Fibroblast of lung (primary cell): ENCODE data around the gene SENP6. TPM values are rescaled to one million over a fixed set of nuclear protein-coding genes. Genes with fewer than 3 reads are reported as not detected.
"Not testable (repeated sequence)": the region's sequence is repeated elsewhere in the genome, so short reads cannot be mapped to it uniquely, and the experiment has no call there.

ENCODE experiments used
- DNase-seq, 2 donors: peaks; one replicate each; pipeline versions ENCODE4 v3.0.0 to v3.0.0-alpha.2; 2010; ENCODE audit warnings: low read depth in 2 of 2
- H2AFZ ChIP-seq: 2 replicates; pipeline ENCODE4 v1.5.1; 2012; ENCODE audit warnings: low read length, control low read depth, inconsistent platforms
- H3K27ac ChIP-seq: 2 replicates; pipeline ENCODE4 v1.5.1; 2011; ENCODE audit warnings: low read length, control low read depth; ENCODE audit not compliant: insufficient read depth
- H3K27me3 ChIP-seq: 2 replicates; pipeline ENCODE4 v1.5.1; 2011; ENCODE audit warnings: mild to moderate bottlenecking, low read length; ENCODE audit not compliant: control insufficient read depth, insufficient read depth
- H3K36me3 ChIP-seq: 2 replicates; pipeline ENCODE4 v1.5.1; 2011; ENCODE audit warnings: low read length; ENCODE audit not compliant: control insufficient read depth, insufficient read depth
- H3K4me1 ChIP-seq: 2 replicates; pipeline ENCODE4 v1.5.1; 2011; ENCODE audit warnings: low read length; ENCODE audit not compliant: control insufficient read depth, insufficient read depth; ENCODE audit errors: extremely low read depth
- H3K4me2 ChIP-seq: 2 replicates; pipeline ENCODE4 v1.5.1; 2011; ENCODE audit warnings: low read length, control low read depth; ENCODE audit not compliant: insufficient read depth; ENCODE audit errors: extremely low read depth
- H3K4me3 ChIP-seq, 4 experiments: fragments of 200-600 bp in 1 of 4; sonication (generic) in 1 of 4; replicated peaks in 1 of 4; 2 replicates each; pipeline ENCODE4 v1.5.1; 2011 to 2016; ENCODE audit warnings: low read length in 4 of 4, low read depth in 3 of 4, mild to moderate bottlenecking in 3 of 4, control low read depth in 2 of 4, inconsistent platforms in 1 of 4, mixed read lengths in 1 of 4; ENCODE audit not compliant: insufficient read depth in 1 of 4; ENCODE audit errors: control extremely low read depth in 1 of 4
- H3K79me2 ChIP-seq: 2 replicates; pipeline ENCODE4 v1.5.1; 2012; ENCODE audit warnings: mild to moderate bottlenecking, low read length, inconsistent platforms; ENCODE audit not compliant: control insufficient read depth, insufficient read depth
- H3K9ac ChIP-seq: 2 replicates; pipeline ENCODE4 v1.5.1; 2011; ENCODE audit warnings: mild to moderate bottlenecking, low read length, control low read depth; ENCODE audit not compliant: insufficient read depth
- H3K9me3 ChIP-seq: 2 replicates; pipeline ENCODE4 v1.5.1; 2012; ENCODE audit warnings: low read depth, low read length; ENCODE audit not compliant: control insufficient read depth, insufficient read depth
- H4K20me1 ChIP-seq: 2 replicates; pipeline ENCODE4 v1.5.1; 2011; ENCODE audit warnings: low read length; ENCODE audit not compliant: control insufficient read depth, insufficient read depth; ENCODE audit errors: extremely low read depth
- EZH2 ChIP-seq: IDR thresholded peaks from 2 replicates; pipeline ENCODE4 v1.5.1; 2012; ENCODE audit warnings: low read length, control low read depth, mild to moderate bottlenecking; ENCODE audit errors: missing control alignments
- polyA plus RNA-seq, 2 donors: library from polyadenylated mRNA; depleted of rRNA in 1 of 2; stranded (reverse) in 1 of 2; unstranded in 1 of 2; fragments of >200 nt; gene quantifications; 2 replicates each; pipeline ENCODE4 v1.2.1, GENCODE V29; 2011 to 2012; ENCODE audit warnings: missing spikeins in 1 of 2
- total RNA-seq: library from RNA; depleted of rRNA; stranded (reverse); fragments of >200 nt; gene quantifications from 2 replicates; pipeline ENCODE4 v1.2.1, GENCODE V29; 2014
- TF ChIP-seq, protein P1 (sequence below), 2 donors: IDR thresholded peaks in 1 of 2; conservative IDR thresholded peaks in 1 of 2; 1 replicate in 1 of 2; 2 replicates in 1 of 2; pipeline ENCODE4 v1.5.1; 2011 to 2012; ENCODE audit warnings: low read length in 2 of 2, control low read depth in 1 of 2, inconsistent platforms in 1 of 2, low read depth in 1 of 2, mild to moderate bottlenecking in 1 of 2

SENP6 gene
- total and polyA plus RNA-seq, 2 donors (not counting 1 experiment from before 2014, with no cell fraction given): 54.5 to 80.6 TPM

DNA sequence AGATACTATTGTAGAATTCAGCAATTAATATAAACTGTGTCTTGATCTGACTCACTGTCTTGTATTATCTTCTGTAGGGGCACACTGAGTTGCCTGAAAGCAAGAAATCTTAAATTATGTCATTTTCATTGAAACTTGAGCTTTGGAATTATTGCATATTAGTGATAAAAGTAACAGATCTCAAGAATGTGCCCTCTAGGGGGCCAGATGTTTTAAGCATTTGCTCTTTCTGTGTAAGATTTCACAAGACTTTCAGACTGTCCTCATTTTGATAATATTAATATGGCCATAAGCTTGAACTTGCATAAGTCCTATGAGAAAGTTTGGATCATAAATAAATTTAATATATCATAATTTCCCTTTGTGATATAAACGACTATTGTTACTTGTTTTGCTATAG, 91.9 kb downstream of the SENP6 start:
- DNase-seq: peak; percentile 13 to 49
- no peaks in the 10 kb centered on the region for H3K27me3 ChIP-seq
- H3K36me3 ChIP-seq: peaks cover 3% of the 10 kb centered on the region
- no peaks in the 10 kb centered on the region for H3K4me1 ChIP-seq
- H4K20me1 ChIP-seq: no peaks in the 10 kb centered on the region
- no peaks in the 10 kb centered on the region for H3K79me2 ChIP-seq
- no peak overlapping the region for H3K27ac ChIP-seq
- no peak overlapping the region for H3K4me2 ChIP-seq
- no peaks in the 10 kb centered on the region for H3K9me3 ChIP-seq
- TF ChIP-seq, protein P1, sequence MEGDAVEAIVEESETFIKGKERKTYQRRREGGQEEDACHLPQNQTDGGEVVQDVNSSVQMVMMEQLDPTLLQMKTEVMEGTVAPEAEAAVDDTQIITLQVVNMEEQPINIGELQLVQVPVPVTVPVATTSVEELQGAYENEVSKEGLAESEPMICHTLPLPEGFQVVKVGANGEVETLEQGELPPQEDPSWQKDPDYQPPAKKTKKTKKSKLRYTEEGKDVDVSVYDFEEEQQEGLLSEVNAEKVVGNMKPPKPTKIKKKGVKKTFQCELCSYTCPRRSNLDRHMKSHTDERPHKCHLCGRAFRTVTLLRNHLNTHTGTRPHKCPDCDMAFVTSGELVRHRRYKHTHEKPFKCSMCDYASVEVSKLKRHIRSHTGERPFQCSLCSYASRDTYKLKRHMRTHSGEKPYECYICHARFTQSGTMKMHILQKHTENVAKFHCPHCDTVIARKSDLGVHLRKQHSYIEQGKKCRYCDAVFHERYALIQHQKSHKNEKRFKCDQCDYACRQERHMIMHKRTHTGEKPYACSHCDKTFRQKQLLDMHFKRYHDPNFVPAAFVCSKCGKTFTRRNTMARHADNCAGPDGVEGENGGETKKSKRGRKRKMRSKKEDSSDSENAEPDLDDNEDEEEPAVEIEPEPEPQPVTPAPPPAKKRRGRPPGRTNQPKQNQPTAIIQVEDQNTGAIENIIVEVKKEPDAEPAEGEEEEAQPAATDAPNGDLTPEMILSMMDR (conservative IDR thresholded peaks at IDR 0.05 in 1 of 2, IDR thresholded peaks at IDR 0.05 in 1 of 2; ENCODE audit: low read depth in 1 of 2, low read length in 2 of 2): no peak
- no peak for TF ChIP-seq EZH2
- H3K9ac ChIP-seq: no peak overlapping the region
- no peak overlapping the region for H2AFZ ChIP-seq
- no peak overlapping the region for H3K4me3 ChIP-seq

DNA sequence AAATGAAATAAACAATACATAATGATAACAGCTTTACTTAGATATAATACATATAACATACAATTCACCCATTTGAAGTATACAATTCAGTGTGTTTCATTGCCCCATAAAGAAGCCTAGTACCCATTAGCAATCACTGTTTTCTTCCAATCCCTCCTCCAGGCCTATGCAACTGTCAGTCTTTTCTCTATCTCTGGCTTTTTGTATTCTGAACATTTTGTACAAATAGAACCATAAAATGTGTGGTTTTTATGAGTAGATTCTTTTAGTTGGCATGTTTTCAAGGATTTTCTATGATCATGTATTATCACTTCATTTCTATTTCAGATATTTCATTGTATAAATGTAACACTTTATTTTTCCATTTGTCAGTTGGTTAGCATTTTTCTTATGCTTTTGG, 92.7 kb downstream of the SENP6 start:
- H4K20me1 ChIP-seq: no peaks in the 10 kb centered on the region
- TF ChIP-seq, protein P1 (conservative IDR thresholded peaks at IDR 0.05 in 1 of 2, IDR thresholded peaks at IDR 0.05 in 1 of 2; ENCODE audit: low read depth in 1 of 2, low read length in 2 of 2): no peak
- no peak for TF ChIP-seq EZH2
- no peak overlapping the region for H3K27ac ChIP-seq
- H3K36me3 ChIP-seq: peaks cover 3% of the 10 kb centered on the region
- no peaks in the 10 kb centered on the region for H3K9me3 ChIP-seq
- H3K4me1 ChIP-seq: no peaks in the 10 kb centered on the region
- H3K27me3 ChIP-seq: no peaks in the 10 kb centered on the region
- no peak overlapping the region for H3K4me3 ChIP-seq
- no peak overlapping the region for H3K9ac ChIP-seq
- no peak for DNase-seq
- no peak overlapping the region for H2AFZ ChIP-seq
- H3K79me2 ChIP-seq: no peaks in the 10 kb centered on the region
- no peak overlapping the region for H3K4me2 ChIP-seq

DNA sequence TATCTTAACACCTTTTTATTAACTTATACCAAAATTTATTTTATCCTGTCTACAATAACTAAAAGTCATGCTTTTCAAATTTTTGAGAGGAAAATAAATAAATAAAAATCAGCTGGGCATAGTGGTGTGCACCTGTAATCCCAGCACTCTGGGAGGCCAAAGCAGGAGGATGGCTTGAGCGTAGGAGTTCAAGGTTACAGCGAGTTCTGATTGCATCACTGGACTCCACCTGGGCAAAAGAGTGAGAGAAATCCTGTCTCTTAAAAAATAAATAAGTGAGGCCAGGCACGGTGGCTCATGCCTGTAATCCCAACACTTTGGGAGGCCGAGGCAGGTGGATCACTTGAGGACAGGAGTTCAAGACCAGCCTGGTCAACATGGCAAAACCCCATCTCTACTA, 106.7 kb downstream of the SENP6 start:
- H4K20me1 ChIP-seq, H3K36me3 ChIP-seq, H3K9me3 ChIP-seq, H2AFZ ChIP-seq, H3K27me3 ChIP-seq, H3K4me1 ChIP-seq, H3K9ac ChIP-seq, H3K4me2 ChIP-seq, H3K79me2 ChIP-seq, H3K27ac ChIP-seq, H3K4me3 ChIP-seq, DNase-seq: not testable (repeated sequence)
